GM21529 (cell line): ENCODE measurements around the gene PCDHGB1.
"Not testable (repeated sequence)": the region's sequence is repeated elsewhere in the genome, so short reads cannot be mapped to it uniquely, and the experiment has no call there.

Experiments
- ATAC-seq: cut with Tn5 transposase; IDR thresholded peaks from one replicate; pipeline ENCODE4 v1.9.1; 2021; ENCODE audit not compliant: unreplicated experiment

Gene PCDHGB1

DNA sequence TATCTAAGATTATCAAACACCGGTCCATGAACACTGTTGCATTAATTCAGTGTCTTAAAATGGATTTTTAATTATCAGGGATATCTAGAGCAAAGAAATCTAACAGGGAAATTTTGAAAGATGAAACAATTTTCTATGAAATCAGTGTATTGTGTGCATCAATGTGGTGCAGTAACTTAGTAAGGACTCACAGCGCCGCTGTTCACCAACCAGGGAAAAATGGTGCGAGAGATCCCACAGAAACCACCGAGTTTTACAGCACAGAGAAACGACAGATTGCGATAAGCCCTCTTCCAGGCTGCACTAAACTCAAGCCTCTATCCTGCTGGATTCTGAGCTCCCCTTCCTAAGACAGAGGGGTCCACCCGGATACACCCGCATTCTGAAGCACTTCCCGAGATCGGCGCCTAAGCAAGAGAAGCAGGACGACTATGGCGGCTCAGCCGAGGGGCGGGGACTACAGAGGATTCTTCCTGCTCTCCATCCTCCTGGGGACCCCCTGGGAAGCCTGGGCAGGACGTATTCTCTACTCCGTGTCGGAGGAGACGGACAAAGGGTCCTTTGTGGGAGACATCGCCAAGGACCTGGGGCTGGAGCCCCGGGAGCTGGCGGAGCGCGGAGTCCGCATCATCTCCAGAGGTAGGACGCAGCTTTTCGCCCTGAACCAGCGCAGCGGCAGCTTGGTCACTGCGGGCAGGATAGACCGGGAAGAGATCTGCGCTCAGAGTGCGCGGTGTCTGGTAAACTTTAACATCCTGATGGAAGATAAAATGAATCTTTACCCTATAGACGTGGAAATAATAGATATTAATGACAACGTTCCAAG, 32.8 kb downstream of the PCDHGB1 start, which contains the start of gene PCDHGA7:
TSS of gene PCDHGA7 (plus strand) at position 274 of the 826 bp plus-strand sequence. CDS start at position 432, 158 bp downstream.
- ATAC-seq, result no peak

DNA sequence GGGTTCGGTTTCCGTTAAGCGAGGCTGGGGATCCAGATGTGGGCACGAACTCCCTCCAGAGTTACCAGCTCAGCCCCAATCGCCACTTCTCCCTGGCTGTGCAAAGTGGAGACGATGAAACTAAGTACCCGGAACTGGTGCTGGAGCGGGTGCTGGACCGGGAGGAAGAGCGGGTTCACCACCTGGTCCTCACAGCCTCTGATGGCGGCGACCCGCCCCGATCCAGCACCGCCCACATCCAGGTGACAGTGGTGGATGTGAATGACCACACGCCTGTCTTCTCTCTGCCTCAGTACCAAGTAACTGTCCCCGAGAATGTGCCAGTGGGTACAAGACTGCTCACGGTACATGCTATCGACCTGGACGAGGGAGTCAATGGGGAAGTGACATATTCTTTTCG, 33.4 kb downstream of the PCDHGB1 start:
- no peak for ATAC-seq

- no peak for ATAC-seq
Observed at GRCh38 chr5:141384471-141385267, 34.8 kb downstream of the PCDHGB1 start.

DNA sequence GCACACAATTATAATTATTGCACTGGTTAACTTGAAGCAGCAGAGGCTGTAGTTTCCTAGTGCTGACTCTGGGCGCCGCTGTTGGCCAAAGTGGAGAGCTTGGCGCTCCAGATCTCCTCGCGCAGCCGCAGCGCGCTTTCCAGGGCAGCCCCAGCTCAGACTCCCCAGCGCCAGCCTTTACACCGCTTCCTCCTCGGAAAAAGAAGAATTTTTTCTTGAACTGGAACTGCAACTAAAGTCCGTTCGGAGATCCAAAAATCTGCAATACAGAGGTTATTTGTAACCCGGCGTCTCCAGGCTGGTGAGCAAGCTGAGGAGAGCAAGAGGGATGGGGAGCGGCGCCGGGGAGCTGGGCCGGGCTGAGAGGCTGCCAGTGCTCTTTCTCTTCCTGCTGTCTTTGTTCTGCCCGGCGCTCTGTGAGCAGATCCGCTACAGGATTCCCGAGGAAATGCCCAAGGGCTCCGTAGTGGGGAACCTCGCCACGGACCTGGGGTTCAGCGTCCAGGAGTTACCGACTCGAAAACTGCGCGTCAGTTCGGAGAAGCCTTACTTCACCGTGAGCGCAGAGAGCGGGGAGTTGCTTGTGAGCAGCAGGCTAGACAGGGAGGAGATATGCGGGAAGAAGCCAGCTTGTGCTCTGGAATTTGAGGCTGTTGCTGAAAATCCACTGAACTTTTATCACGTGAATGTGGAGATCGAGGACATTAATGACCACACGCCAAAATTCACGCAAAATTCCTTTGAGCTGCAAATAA, 37.8 kb downstream of the PCDHGB1 start, which contains the start of gene PCDHGB4:
TSS of gene PCDHGB4 (plus strand) at position 142 of the 755 bp plus-strand sequence. CDS start at position 329, 187 bp downstream.
- ATAC-seq, result peak; percentile 89

DNA sequence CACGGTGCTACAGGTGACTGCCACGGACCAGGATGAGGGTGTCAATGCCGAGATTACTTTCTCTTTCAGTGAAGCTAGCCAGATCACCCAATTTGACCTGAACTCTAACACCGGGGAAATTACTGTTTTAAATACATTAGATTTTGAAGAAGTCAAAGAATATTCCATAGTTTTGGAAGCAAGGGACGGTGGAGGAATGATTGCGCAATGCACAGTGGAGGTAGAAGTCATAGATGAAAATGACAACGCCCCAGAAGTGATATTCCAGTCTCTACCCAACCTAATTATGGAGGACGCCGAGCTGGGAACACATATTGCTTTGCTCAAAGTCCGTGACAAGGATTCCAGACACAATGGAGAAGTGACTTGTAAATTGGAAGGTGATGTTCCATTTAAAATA, 38.8 kb downstream of the PCDHGB1 start:
- no peak for ATAC-seq

- ATAC-seq, result no peak
Observed at GRCh38 chr5:141389153-141390042, 39.5 kb downstream of the PCDHGB1 start.

- no peak for ATAC-seq
Observed at GRCh38 chr5:141392429-141393198, 42.7 kb downstream of the PCDHGB1 start, which contains the start of gene PCDHGA8. Gene PCDHGA8, plus strand, starts transcription at chr5:141392633. Its CDS starts 181 bp downstream, at chr5:141392814.

- ATAC-seq, result no peak
Observed at GRCh38 chr5:141393267-141393666, 43.4 kb downstream of the PCDHGB1 start.

DNA sequence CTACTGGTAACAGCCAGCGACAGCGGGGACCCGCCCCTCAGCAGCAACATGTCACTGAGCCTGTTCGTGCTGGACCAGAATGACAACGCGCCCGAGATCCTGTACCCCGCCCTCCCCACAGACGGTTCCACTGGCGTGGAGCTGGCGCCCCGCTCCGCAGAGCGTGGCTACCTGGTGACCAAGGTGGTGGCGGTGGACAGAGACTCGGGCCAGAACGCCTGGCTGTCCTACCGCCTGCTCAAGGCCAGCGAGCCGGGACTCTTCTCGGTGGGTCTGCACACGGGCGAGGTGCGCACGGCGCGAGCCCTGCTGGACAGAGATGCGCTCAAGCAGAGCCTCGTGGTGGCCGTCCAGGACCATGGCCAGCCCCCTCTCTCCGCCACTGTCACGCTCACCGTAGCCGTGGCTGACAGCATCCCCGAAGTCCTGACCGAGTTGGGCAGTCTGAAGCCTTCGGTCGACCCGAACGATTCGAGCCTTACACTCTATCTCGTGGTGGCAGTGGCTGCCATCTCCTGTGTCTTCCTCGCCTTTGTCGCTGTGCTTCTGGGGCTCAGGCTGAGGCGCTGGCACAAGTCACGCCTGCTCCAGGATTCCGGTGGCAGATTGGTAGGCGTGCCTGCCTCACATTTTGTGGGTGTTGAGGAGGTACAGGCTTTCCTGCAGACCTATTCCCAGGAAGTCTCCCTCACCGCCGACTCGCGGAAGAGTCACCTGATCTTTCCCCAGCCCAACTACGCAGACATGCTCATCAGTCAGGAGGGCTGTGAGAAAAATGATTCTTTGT, 44.7 kb downstream of the PCDHGB1 start:
- ATAC-seq, result not testable (repeated sequence)

- ATAC-seq, result peak; percentile 94
Observed at GRCh38 chr5:141397756-141398551, 48.1 kb downstream of the PCDHGB1 start, which contains the start of gene PCDHGB5. Gene PCDHGB5, plus strand, starts transcription at chr5:141397947. Its CDS starts 181 bp downstream, at chr5:141398128.

- ATAC-seq, result no peak
Observed at GRCh38 chr5:141398608-141399007, 48.7 kb downstream of the PCDHGB1 start.

DNA sequence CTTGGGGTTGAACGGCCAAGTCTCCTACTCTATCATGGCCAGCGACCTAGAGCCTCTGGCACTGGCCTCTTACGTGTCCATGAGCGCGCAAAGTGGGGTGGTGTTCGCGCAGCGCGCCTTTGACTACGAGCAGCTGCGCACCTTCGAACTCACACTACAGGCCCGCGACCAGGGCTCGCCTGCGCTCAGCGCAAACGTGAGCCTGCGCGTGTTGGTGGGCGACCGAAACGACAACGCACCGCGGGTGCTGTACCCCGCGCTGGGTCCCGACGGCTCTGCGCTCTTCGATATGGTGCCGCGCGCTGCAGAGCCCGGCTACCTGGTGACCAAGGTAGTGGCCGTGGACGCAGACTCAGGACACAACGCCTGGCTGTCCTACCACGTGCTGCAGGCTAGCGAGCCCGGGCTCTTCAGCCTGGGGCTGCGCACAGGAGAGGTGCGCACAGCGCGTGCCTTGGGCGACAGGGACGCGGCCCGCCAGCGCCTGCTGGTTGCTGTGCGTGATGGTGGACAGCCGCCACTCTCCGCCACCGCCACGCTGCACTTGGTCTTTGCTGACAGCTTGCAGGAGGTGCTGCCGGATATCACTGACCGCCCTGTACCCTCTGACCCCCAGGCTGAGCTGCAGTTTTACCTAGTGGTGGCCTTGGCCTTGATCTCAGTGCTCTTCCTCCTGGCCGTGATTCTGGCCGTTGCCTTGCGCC, 49.8 kb downstream of the PCDHGB1 start:
- no peak for ATAC-seq
